Measurements from ENCODE around the gene GPRIN1. TPM values are rescaled to one million over a fixed set of nuclear protein-coding genes. Genes with fewer than 3 reads are reported as not detected.

The GPRIN1 gene
- total and polyA plus RNA-seq, 2 of the 4 experiments (the other 2 are of a cell fraction) = 3.0 to 4.7 TPM

DNA sequence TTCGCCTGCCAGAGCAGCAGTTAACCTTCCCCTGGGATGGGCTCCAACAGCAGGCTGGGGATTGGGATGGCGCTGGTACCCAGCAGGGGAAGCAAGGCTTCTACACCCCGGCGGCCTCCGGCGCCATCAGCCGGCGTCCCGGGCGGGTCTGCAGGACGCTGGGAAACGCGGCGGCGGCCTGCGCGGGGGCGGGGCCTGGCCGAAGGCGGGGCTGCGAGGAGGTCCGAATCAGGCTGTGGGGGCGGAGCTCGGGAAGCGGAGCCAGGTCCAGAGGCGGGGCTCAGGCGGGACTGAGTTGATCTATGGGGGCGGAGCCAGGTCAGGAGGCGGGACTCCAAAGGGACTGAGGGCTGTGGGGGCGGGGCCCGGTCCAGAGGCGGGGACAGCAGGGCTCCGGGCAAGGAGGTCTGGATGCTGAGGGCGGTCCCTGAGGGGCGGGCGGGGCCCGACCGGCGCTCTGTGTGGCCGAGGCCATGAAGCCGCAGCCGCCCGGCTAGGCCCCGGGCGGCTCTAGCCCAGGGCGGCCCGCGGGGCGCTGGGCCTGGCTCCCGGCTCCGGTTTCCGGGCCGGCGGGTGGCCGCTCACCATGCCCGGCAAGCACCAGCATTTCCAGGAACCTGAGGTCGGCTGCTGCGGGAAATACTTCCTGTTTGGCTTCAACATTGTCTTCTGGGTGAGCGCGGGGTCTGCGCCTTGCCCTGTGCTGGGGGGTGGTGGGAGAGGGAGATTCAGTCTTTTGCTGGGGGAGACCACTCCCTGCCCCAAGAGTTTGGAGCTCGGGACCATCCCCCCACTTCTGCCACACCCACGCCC lies 37.3 kb upstream of the GPRIN1 start, which contains the start of gene TSPAN17:
TSS of gene TSPAN17 (plus strand) at position 455 of the 813 bp plus-strand sequence. CDS start at position 587, 132 bp downstream.
- Histone ChIP-seq H3K27ac (ENCODE audit: insufficient read depth, low read length) (peak within 1 kb of the TSS; percentile 51), H3K27me3 (ENCODE audit: control insufficient read depth, insufficient read depth, low read length) (no peaks in the 10 kb centered on the region; the same call in 1 of the 2 replicates), H3K9ac (ENCODE audit: low read depth, low read length) (peak within 1 kb of the TSS; percentile 85), H3K4me3 (ENCODE audit: insufficient read depth, low read depth, low read length) (peak within 1 kb of the TSS; percentile 76), H3K4me2 (ENCODE audit: low read depth, low read length) (peak within 1 kb of the TSS; percentile 95), H2AK5ac (ENCODE audit: low read depth, low read length) (peak within 1 kb of the TSS; percentile 87), H4K8ac (ENCODE audit: low read depth in 2 of 2, low read length in 2 of 2) (peak within 1 kb of the TSS; percentile 96 to 99), H3K4me1 (ENCODE audit: control insufficient read depth, insufficient read depth, low read length) (peaks cover 10% of the 10 kb centered on the region; the same call in 1 of the 2 replicates), H3K9me3 (ENCODE audit: control insufficient read depth, insufficient read depth, low read length) (no peaks in the 10 kb centered on the region), H3K36me3 (ENCODE audit: control insufficient read depth, insufficient read depth, low read length) (no peaks in the 10 kb centered on the region), H2BK15ac (ENCODE audit: low read depth, low read length) (no peak within 1 kb of the TSS), H2BK5ac (ENCODE audit: low read depth, low read length, poor library complexity, severe bottlenecking) (no peak within 1 kb of the TSS), H3K79me1 (ENCODE audit: low read depth in 1 of 2, low read length in 2 of 2) (peaks cover 4 to 33% of the 10 kb centered on the region in 2 experiments), H3K14ac (replicated peaks; ENCODE audit: low read depth, low read length) (peak within 1 kb of the TSS; percentile 93), H4K5ac (ENCODE audit: low read depth, low read length) (peak within 1 kb of the TSS; percentile 54), H2BK120ac (ENCODE audit: low read depth, low read length) (peak within 1 kb of the TSS; percentile 56; the same call in 1 of the 2 replicates), H3K18ac (ENCODE audit: low read depth, low read length) (peak within 1 kb of the TSS; percentile 46), H2AK9ac (replicated peaks; ENCODE audit: low read depth, low read length, poor library complexity) (peak within 1 kb of the TSS; percentile 96), H3K23ac (ENCODE audit: low read depth, low read length) (peak within 1 kb of the TSS; percentile 82), H3K4ac (ENCODE audit: low read depth, low read length) (peak within 1 kb of the TSS; percentile 90), H3K9me1 (ENCODE audit: insufficient read depth, low read length) (peaks cover 10% of the 10 kb centered on the region; the same call in 1 of the 2 replicates), H2AFZ (replicated peaks; ENCODE audit: low read length, poor library complexity) (peak within 1 kb of the TSS; percentile 98), H3K56ac (ENCODE audit: extremely low read depth, insufficient read depth, low read length) (peak within 1 kb of the TSS; percentile 57; the same call in 1 of the 2 replicates), H4K91ac (ENCODE audit: insufficient read depth, low read depth, low read length) (peak within 1 kb of the TSS; percentile 92), H4K20me1 (ENCODE audit: insufficient read depth, low read length) (peaks cover 20% of the 10 kb centered on the region), H2BK20ac (ENCODE audit: low read depth, low read length) (no peak within 1 kb of the TSS)
- dilution Hi-C loops (cut with HindIII; ENCODE audit: low sequenced_read_pairs, unreplicated experiment) = no loop called here
- DNase-seq = peak; percentile 98
- 1% methylated on average over 33 of the region's 63 CpGs; no CpG with 5 or more reads in 1 of the 2 experiments for WGBS, 2 experiments (ENCODE audit: extremely low coverage in 2 of 2, insufficient read length in 1 of 2)
- in situ Hi-C loops (cut with MboI; ENCODE audit: low sequenced_read_pairs) = no loop called here
- intact Hi-C loops (cut with micrococcal nuclease) = loop anchor here (1.0 to 10.0 kb wide), 2 partner anchors 73 to 232 kb away; partner anchors contain the start of gene CLTB
- TF ChIP-seq POLR2A (IDR thresholded peaks at IDR 0.05; ENCODE audit: low read depth, low read length) = peak; percentile 86
- peak; percentile 87 for TF ChIP-seq MAZ (IDR thresholded peaks at IDR 0.05; ENCODE audit: borderline replicate concordance, low read depth, low read length)
- TF ChIP-seq FOS (IDR thresholded peaks at IDR 0.05; ENCODE audit: low read depth, low read length) = no peak
- TF ChIP-seq RAD21 (IDR thresholded peaks at IDR 0.05; ENCODE audit: low read length) = peak; percentile 70
- TF ChIP-seq, protein P1, sequence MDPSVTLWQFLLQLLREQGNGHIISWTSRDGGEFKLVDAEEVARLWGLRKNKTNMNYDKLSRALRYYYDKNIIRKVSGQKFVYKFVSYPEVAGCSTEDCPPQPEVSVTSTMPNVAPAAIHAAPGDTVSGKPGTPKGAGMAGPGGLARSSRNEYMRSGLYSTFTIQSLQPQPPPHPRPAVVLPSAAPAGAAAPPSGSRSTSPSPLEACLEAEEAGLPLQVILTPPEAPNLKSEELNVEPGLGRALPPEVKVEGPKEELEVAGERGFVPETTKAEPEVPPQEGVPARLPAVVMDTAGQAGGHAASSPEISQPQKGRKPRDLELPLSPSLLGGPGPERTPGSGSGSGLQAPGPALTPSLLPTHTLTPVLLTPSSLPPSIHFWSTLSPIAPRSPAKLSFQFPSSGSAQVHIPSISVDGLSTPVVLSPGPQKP (IDR thresholded peaks at IDR 0.05; ENCODE audit: borderline replicate concordance, low read depth, low read length) = no peak
- no peak for TF ChIP-seq CHD1 (IDR thresholded peaks at IDR 0.05; ENCODE audit: low read depth, low read length)
- TF ChIP-seq MXI1 (IDR thresholded peaks at IDR 0.05; ENCODE audit: borderline replicate concordance, low read depth, low read length) = peak; percentile 52; the same call in 1 of the 2 replicates
- TF ChIP-seq, protein P2, sequence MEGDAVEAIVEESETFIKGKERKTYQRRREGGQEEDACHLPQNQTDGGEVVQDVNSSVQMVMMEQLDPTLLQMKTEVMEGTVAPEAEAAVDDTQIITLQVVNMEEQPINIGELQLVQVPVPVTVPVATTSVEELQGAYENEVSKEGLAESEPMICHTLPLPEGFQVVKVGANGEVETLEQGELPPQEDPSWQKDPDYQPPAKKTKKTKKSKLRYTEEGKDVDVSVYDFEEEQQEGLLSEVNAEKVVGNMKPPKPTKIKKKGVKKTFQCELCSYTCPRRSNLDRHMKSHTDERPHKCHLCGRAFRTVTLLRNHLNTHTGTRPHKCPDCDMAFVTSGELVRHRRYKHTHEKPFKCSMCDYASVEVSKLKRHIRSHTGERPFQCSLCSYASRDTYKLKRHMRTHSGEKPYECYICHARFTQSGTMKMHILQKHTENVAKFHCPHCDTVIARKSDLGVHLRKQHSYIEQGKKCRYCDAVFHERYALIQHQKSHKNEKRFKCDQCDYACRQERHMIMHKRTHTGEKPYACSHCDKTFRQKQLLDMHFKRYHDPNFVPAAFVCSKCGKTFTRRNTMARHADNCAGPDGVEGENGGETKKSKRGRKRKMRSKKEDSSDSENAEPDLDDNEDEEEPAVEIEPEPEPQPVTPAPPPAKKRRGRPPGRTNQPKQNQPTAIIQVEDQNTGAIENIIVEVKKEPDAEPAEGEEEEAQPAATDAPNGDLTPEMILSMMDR (conservative IDR thresholded peaks at IDR 0.05; ENCODE audit: low read depth, low read length) = peak; percentile 64
- TF ChIP-seq SMC3 (IDR thresholded peaks at IDR 0.05; ENCODE audit: low read depth, low read length) = peak; percentile 57
- no peak for TF ChIP-seq RCOR1 (IDR thresholded peaks at IDR 0.05; ENCODE audit: insufficient replicate concordance, low read length)
- ChIA-PET CTCF (interaction anchor here (0.6 to 2.0 kb wide), 8 partner anchors 10 to 77 kb away, joined by 3 to 13 read pairs (median 4); partner anchors contain the start of genes EIF4E1B and SNCB), POLR2A (ENCODE audit: unreplicated experiment) (no interaction called here)
- ATAC-seq (ENCODE audit: low read depth) = peak; percentile 99
- BruUV-seq (replicated peaks) = no TSS peak

All from IMR-90 (cell line).